SKM-1 treated with dmso at 0.1 percent for 144 hours (cell line): Measurements from ENCODE around the gene RPL10.

Source experiments
- DNase-seq: peaks from one replicate; lab custom pipeline; 2025; ENCODE audit not compliant: unreplicated experiment; lab: John Stamatoyannopoulos, UW

RPL10 gene

GRCh38 chrX:154443992-154444754, 46.0 kb downstream of the RPL10 start, which contains the start of gene FAM50A:
FAM50A (plus strand) TSS chrX:154444141; CDS start chrX:154444236, 95 bp downstream.
- DNase-seq: peak; percentile 35

GRCh38 chrX:154444755-154445246, 46.6 kb downstream of the RPL10 start:
- DNase-seq: no peak

DNA sequence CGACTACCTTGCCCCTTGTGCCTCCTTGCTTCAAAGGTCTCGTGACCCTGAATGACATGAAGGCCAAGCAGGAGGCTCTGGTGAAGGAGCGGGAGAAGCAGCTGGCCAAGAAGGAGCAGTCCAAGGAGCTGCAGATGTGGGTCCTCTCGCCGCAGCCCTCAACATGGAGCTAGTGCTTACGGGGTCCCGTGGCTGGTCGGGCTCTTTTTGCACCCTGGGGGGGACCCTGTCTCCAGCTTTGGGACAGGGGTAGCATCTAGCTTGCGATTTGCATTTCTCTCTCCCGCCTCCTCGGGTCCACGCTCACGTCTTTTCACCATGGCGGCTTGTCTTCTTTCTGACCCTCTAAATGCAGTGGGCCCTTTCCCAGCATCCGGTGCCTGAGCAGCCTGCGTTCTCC, 47.6 kb downstream of the RPL10 start:
- DNase-seq: no peak

- no peak for DNase-seq
Measured at GRCh38 chrX:154446430-154446829, 48.3 kb downstream of the RPL10 start.

DNA sequence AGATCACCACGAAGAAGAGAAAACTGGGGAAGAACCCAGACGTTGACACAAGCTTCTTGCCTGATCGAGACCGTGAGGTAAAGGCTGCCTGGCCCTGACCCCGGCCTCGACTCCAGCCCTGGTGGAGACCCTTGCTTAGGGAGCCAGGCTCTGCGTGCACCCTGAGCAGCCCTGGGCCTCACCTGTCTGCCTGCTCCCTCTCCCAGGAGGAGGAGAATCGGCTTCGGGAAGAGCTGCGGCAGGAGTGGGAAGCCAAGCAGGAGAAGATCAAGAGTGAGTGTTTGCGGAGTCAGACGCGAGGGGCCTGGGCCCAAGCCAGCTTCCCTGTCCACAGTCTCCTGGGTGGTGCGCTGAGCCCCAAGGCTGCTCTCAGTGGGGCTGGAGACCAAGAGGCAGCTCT, 50.3 kb downstream of the RPL10 start:
- no peak for DNase-seq

DNA sequence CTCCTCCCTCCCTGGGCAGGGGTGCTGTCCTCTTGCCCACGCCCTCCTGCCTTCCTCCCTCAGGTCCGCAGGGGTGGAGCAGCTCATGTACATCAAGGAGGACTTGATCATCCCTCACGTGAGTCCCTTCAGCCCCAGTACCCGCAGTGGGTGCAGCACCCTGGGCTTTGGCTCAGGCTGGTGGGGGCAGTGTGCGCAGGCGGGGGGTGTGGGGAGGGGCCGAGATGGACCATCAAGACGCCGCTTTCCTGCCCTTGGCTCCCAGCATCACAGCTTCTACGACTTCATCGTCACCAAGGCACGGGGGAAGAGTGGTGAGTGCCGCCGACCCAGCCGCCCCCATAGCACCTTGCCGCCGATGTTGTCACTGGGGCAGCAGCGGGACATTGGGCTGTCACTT, 51.4 kb downstream of the RPL10 start:
- DNase-seq: no peak

DNA sequence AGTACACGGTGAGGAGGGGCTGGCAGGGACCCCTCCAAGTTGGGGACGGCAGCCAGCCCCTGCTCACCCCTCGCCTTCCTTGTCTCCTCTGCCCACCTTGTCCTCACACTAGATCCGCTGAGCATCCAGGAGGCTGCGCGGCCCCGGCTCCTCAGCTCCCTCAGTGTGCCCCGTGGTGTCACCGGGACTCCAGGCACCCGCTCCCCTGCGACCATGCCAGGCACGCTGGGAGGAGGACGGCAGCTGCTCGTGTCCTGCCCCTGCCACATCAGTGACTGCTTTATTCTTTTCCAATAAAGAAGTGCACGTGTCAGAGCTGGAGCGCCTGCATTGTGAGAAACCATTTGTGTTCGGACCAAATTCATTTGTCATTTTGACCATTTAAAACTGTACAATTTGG, 52.1 kb downstream of the RPL10 start:
- no peak for DNase-seq
